Kasumi-1 (cell line): ENCODE measurements around the gene PEX11B.
"Not testable (repeated sequence)": the region's sequence is repeated elsewhere in the genome, so short reads cannot be mapped to it uniquely, and the experiment has no call there.

ENCODE experiments used
- DNase-seq, 2 experiments: peaks; one replicate each; lab custom pipeline; 2025; lab: John Stamatoyannopoulos, UW

The PEX11B gene

GRCh38 chr1:145952903-145953302 lies 34.4 kb upstream of the PEX11B start:
- no peak for DNase-seq

- no peak for DNase-seq
Observed at GRCh38 chr1:145951526-145951925, 33.0 kb upstream of the PEX11B start.

GRCh38 chr1:145949219-145949618 lies 30.7 kb upstream of the PEX11B start:
- no peak for DNase-seq

- no peak for DNase-seq
Observed at GRCh38 chr1:145947551-145947950, 29.0 kb upstream of the PEX11B start.

GRCh38 chr1:145946477-145946986 lies 28.0 kb upstream of the PEX11B start:
- no peak for DNase-seq

GRCh38 chr1:145944532-145944931 lies 26.0 kb upstream of the PEX11B start:
- DNase-seq: no peak

- no peak for DNase-seq
Observed at GRCh38 chr1:145942871-145943270, 24.4 kb upstream of the PEX11B start.

- DNase-seq: no peak
Observed at GRCh38 chr1:145942405-145942804, 23.9 kb upstream of the PEX11B start.

- no peak for DNase-seq
Observed at GRCh38 chr1:145937436-145937835, 18.9 kb upstream of the PEX11B start.

GRCh38 chr1:145936247-145936646 lies 17.7 kb upstream of the PEX11B start:
- no peak for DNase-seq

- DNase-seq: no peak
Observed at GRCh38 chr1:145935708-145936107, 17.2 kb upstream of the PEX11B start.

GRCh38 chr1:145932522-145933009 lies 14.0 kb upstream of the PEX11B start:
- DNase-seq: peak; percentile 64 to 66

- no peak for DNase-seq
Observed at GRCh38 chr1:145927916-145928643, 9.6 kb upstream of the PEX11B start.

GRCh38 chr1:145927063-145927886 lies 8.8 kb upstream of the PEX11B start, which contains the start of gene RBM8A:
TSS of gene RBM8A (minus strand) at chr1:145927484. CDS start at chr1:145927426, 58 bp downstream.
- DNase-seq: peak; percentile 99

GRCh38 chr1:145926686-145927062 lies 8.2 kb upstream of the PEX11B start:
- DNase-seq: no peak

GRCh38 chr1:145922266-145922665 lies 3.7 kb upstream of the PEX11B start:
- DNase-seq: no peak

- DNase-seq: not testable (repeated sequence)
Observed at GRCh38 chr1:145920297-145920696, 1.8 kb upstream of the PEX11B start.

- DNase-seq: no peak
Observed at GRCh38 chr1:145918992-145919939, 749 bp upstream of the PEX11B start.

GRCh38 chr1:145917595-145917994 lies 922 bp downstream of the PEX11B start:
- DNase-seq: no peak

- DNase-seq: no peak
Observed at GRCh38 chr1:145916745-145917144, 1.8 kb downstream of the PEX11B start.

- no peak for DNase-seq
Observed at GRCh38 chr1:145912128-145912641, 6.3 kb downstream of the PEX11B start.
